Activated CD8-positive, alpha-beta memory T cell treated with anti-CD3 and anti-CD28 coated beads, Interleukin-2, amount 50 U/mL, for 1 hour (primary cell): ENCODE data around the gene CA5A.

Source experiments
- DNase-seq: peaks from one replicate; pipeline ENCODE4 v3.0.0-alpha.2; 2020; ENCODE audit errors: extremely low read depth

Gene CA5A

GRCh38 chr16:87963400-87963799, 27.1 kb upstream of the CA5A start:
- peak; percentile 64 for DNase-seq

- DNase-seq: no peak
Measured at GRCh38 chr16:87961623-87962022, 25.3 kb upstream of the CA5A start.

- no peak for DNase-seq
Measured at GRCh38 chr16:87960852-87961251, 24.5 kb upstream of the CA5A start.

GRCh38 chr16:87960296-87960695, 24.0 kb upstream of the CA5A start:
- DNase-seq: no peak

GRCh38 chr16:87959391-87959990, 23.2 kb upstream of the CA5A start:
- DNase-seq: no peak

- no peak for DNase-seq
Measured at GRCh38 chr16:87958632-87959031, 22.3 kb upstream of the CA5A start.

- no peak for DNase-seq
Measured at GRCh38 chr16:87957296-87958094, 21.2 kb upstream of the CA5A start.

- DNase-seq: peak; percentile 77
Measured at GRCh38 chr16:87956365-87957231, 20.3 kb upstream of the CA5A start.

GRCh38 chr16:87956098-87956364, 19.7 kb upstream of the CA5A start:
- no peak for DNase-seq

- no peak for DNase-seq
Measured at GRCh38 chr16:87955302-87956097, 19.2 kb upstream of the CA5A start.

- DNase-seq: no peak
Measured at GRCh38 chr16:87954826-87955225, 18.5 kb upstream of the CA5A start.

GRCh38 chr16:87954361-87954760, 18.0 kb upstream of the CA5A start:
- no peak for DNase-seq

- no peak for DNase-seq
Measured at GRCh38 chr16:87953308-87954215, 17.2 kb upstream of the CA5A start.

GRCh38 chr16:87952751-87953150, 16.4 kb upstream of the CA5A start:
- DNase-seq: no peak

GRCh38 chr16:87951552-87952538, 15.5 kb upstream of the CA5A start:
- no peak for DNase-seq

- peak; percentile 96 for DNase-seq
Measured at GRCh38 chr16:87950765-87951551, 14.6 kb upstream of the CA5A start, which contains the start of gene BANP. Gene BANP, plus strand, starts transcription at chr16:87951434. Its CDS starts 23,682 bp downstream, at chr16:87975116.

- DNase-seq: no peak
Measured at GRCh38 chr16:87949071-87949744, 12.9 kb upstream of the CA5A start.

- no peak for DNase-seq
Measured at GRCh38 chr16:87948735-87949070, 12.4 kb upstream of the CA5A start.
